Activated CD8-positive, alpha-beta memory T cell treated with anti-CD3 and anti-CD28 coated beads for 4 hours (primary cell): Measurements from ENCODE around the gene SYNPO2.
"Not testable (repeated sequence)": the region's sequence is repeated elsewhere in the genome, so short reads cannot be mapped to it uniquely, and the experiment has no call there.

ENCODE experiments used
- DNase-seq, 2 donors: peaks; one replicate each; pipeline ENCODE4 v3.0.0-alpha.2; 2020; ENCODE audit warnings: low read depth in 2 of 2

SYNPO2 gene

GRCh38 chr4:118888666-118889311 is at the start of gene SYNPO2:
Gene SYNPO2 (plus strand): TSS chr4:118888854. CDS start chr4:118889037, 183 bp downstream.
- no peak for DNase-seq

GRCh38 chr4:118839221-118839927 is 49.3 kb upstream of the SYNPO2 start:
- DNase-seq, result no peak

GRCh38 chr4:118842055-118842454 is 46.6 kb upstream of the SYNPO2 start:
- no peak for DNase-seq

- DNase-seq, result no peak
These were observed 45.4 kb upstream of the SYNPO2 start for GRCh38 chr4:118843237-118843636.

- DNase-seq, result no peak
These were observed 43.1 kb upstream of the SYNPO2 start for GRCh38 chr4:118845552-118846050.

GRCh38 chr4:118846979-118847378 is 41.7 kb upstream of the SYNPO2 start:
- DNase-seq, result no peak

- no peak for DNase-seq
These were observed 40.4 kb upstream of the SYNPO2 start for GRCh38 chr4:118848242-118848641.

- DNase-seq, result no peak
These were observed 39.8 kb upstream of the SYNPO2 start for GRCh38 chr4:118848901-118849300.

- no peak for DNase-seq
These were observed 38.7 kb upstream of the SYNPO2 start for GRCh38 chr4:118849867-118850487.

- peak in 1 of 2 donors; percentile 18 for DNase-seq
These were observed 38.0 kb upstream of the SYNPO2 start for GRCh38 chr4:118850488-118851173.

GRCh38 chr4:118857760-118858159 is 30.9 kb upstream of the SYNPO2 start:
- DNase-seq, result no peak

GRCh38 chr4:118858779-118859178 is 29.9 kb upstream of the SYNPO2 start:
- no peak for DNase-seq

- no peak for DNase-seq
These were observed 23.5 kb upstream of the SYNPO2 start for GRCh38 chr4:118865091-118865708.

- DNase-seq, result no peak
These were observed 22.2 kb upstream of the SYNPO2 start for GRCh38 chr4:118866442-118866841.

- DNase-seq, result no peak
These were observed 21.2 kb upstream of the SYNPO2 start for GRCh38 chr4:118867311-118868067.

GRCh38 chr4:118869808-118870342 is 18.8 kb upstream of the SYNPO2 start:
- no peak for DNase-seq

- DNase-seq, result no peak
These were observed 16.5 kb upstream of the SYNPO2 start for GRCh38 chr4:118872181-118872580.

GRCh38 chr4:118877797-118878196 is 10.9 kb upstream of the SYNPO2 start:
- no peak for DNase-seq

GRCh38 chr4:118878507-118878906 is 10.1 kb upstream of the SYNPO2 start:
- DNase-seq, result not testable (repeated sequence)

- DNase-seq, result no peak
These were observed 9.2 kb upstream of the SYNPO2 start for GRCh38 chr4:118879409-118879808.
